GM23338 (cell line): Measurements from ENCODE around the gene C11orf98. TPM values are rescaled to one million over a fixed set of nuclear protein-coding genes. Genes with fewer than 3 reads are reported as not detected.
A peak's percentile ranks its signal among the peaks of the same experiment; 100 is the strongest.

Source experiments
- ATAC-seq: fragments of 200-7000 bp; cut with Tn5 transposase; 3 replicates; pipeline ENCODE4 v1.9.1; 2020
- DNase-seq: peaks from one replicate; pipeline ENCODE4 v3.0.0-alpha.2; 2015; ENCODE audit warnings: low spot score
- H2AFZ ChIP-seq: fragments of 200-600 bp; sonication (generic); 2 replicates; pipeline ENCODE4 v1.8.0; 2016; ENCODE audit warnings: antibody characterized with exemption, mild to moderate bottlenecking, moderate library complexity
- H3F3A ChIP-seq: fragments of 200-600 bp; sonication (generic); replicated peaks from 2 replicates; pipeline ENCODE4 v1.8.0; 2017; ENCODE audit warnings: antibody characterized with exemption, mixed run types, low read depth
- H3K27ac ChIP-seq: fragments of 200-600 bp; sonication (generic); 2 replicates; pipeline ENCODE4 v1.6.1; 2016; ENCODE audit warnings: low read depth
- H3K27me3 ChIP-seq: fragments of 200-600 bp; sonication (generic); 2 replicates; pipeline ENCODE4 v1.8.0; 2016; ENCODE audit warnings: mild to moderate bottlenecking, mixed run types, moderate library complexity; ENCODE audit not compliant: insufficient read depth
- H3K36me3 ChIP-seq: fragments of 200-600 bp; sonication (generic); 2 replicates; pipeline ENCODE4 v1.8.0; 2016; ENCODE audit warnings: mild to moderate bottlenecking; ENCODE audit not compliant: insufficient read depth
- H3K4me1 ChIP-seq: fragments of 200-600 bp; sonication (generic); 2 replicates; pipeline ENCODE4 v1.8.0; 2016; ENCODE audit warnings: mild to moderate bottlenecking, moderate library complexity; ENCODE audit not compliant: insufficient read depth
- H3K4me2 ChIP-seq: fragments of 200-600 bp; sonication (generic); 2 replicates; pipeline ENCODE4 v1.7.1; 2017; ENCODE audit warnings: mixed run types
- H3K4me3 ChIP-seq: fragments of 200-600 bp; sonication (generic); 2 replicates; pipeline ENCODE4 v1.6.1; 2016; ENCODE audit warnings: mixed run types
- H3K79me2 ChIP-seq: fragments of 200-600 bp; sonication (generic); replicated peaks from 2 replicates; pipeline ENCODE4 v1.8.0; 2017; ENCODE audit warnings: mild to moderate bottlenecking; ENCODE audit not compliant: insufficient read depth
- H3K9me2 ChIP-seq: fragments of 200-600 bp; sonication (generic); 2 replicates; pipeline ENCODE4 v1.8.0; 2017; ENCODE audit not compliant: insufficient read depth
- H4K20me1 ChIP-seq: fragments of 200-600 bp; sonication (generic); replicated peaks from 2 replicates; pipeline ENCODE4 v1.8.0; 2017; ENCODE audit warnings: mild to moderate bottlenecking; ENCODE audit not compliant: insufficient read depth
- H3K27ac Mint-ChIP-seq: 2 replicates; pipeline ENCODE4 v1.8.0; 2020; ENCODE audit warnings: inconsistent platforms, mild to moderate bottlenecking, moderate library complexity, mixed read lengths
- H3K27me3 Mint-ChIP-seq: 3 replicates; pipeline ENCODE4 v1.8.0; 2022; ENCODE audit warnings: low read depth, mild to moderate bottlenecking, moderate library complexity, mixed read lengths, inconsistent platforms; ENCODE audit not compliant: insufficient read depth, poor library complexity
- H3K36me3 Mint-ChIP-seq: 3 replicates; pipeline ENCODE4 v1.8.0; 2021; ENCODE audit warnings: low read depth, mild to moderate bottlenecking, inconsistent platforms, moderate library complexity, mixed read lengths
- H3K4me1 Mint-ChIP-seq: 3 replicates; pipeline ENCODE4 v1.8.0; 2020; ENCODE audit warnings: mild to moderate bottlenecking, inconsistent platforms, mixed read lengths
- H3K4me3 Mint-ChIP-seq: 3 replicates; pipeline ENCODE4 v1.8.0; 2021; ENCODE audit warnings: moderate library complexity, mild to moderate bottlenecking, inconsistent platforms, mixed read lengths
- H3K9me3 Mint-ChIP-seq: 3 replicates; pipeline ENCODE4 v1.8.0; 2020; ENCODE audit warnings: moderate library complexity, mild to moderate bottlenecking, inconsistent platforms, mixed read lengths
- CREB1 ChIP-seq: fragments of 250-450 bp; sonication (Bioruptor Pico); IDR thresholded peaks from 2 replicates; pipeline ENCODE4 v1.5.0; 2020; ENCODE audit warnings: low read depth, mild to moderate bottlenecking, moderate library complexity
- EZH2 ChIP-seq: fragments of 200-600 bp; sonication (generic); IDR thresholded peaks from one replicate; pipeline ENCODE4 v1.8.0; 2017; ENCODE audit warnings: antibody characterized with exemption, mild to moderate bottlenecking, low read depth; ENCODE audit not compliant: unreplicated experiment
- JUNB ChIP-seq: IDR thresholded peaks from one replicate; pipeline ENCODE4 v1.6.1; 2016; ENCODE audit warnings: antibody characterized with exemption; ENCODE audit not compliant: unreplicated experiment
- REST ChIP-seq: IDR thresholded peaks from one replicate; pipeline ENCODE4 v1.6.1; 2018; ENCODE audit warnings: antibody characterized with exemption; ENCODE audit not compliant: unreplicated experiment
- STAT1 ChIP-seq: IDR thresholded peaks from one replicate; pipeline ENCODE4 v1.6.1; 2016; ENCODE audit warnings: antibody characterized with exemption; ENCODE audit not compliant: unreplicated experiment
- ZNF331 ChIP-seq: fragments of 250-450 bp; sonication (Bioruptor Pico); IDR thresholded peaks from 2 replicates; pipeline ENCODE4 v1.5.0; 2020; ENCODE audit warnings: low read depth, mild to moderate bottlenecking, moderate library complexity
- ZNF462 ChIP-seq: fragments of 250-450 bp; sonication (Bioruptor Pico); IDR thresholded peaks from 2 replicates; pipeline ENCODE4 v1.5.0; 2020; ENCODE audit warnings: mild to moderate bottlenecking, moderate library complexity
- polyA plus RNA-seq: library from polyadenylated mRNA; unstranded; fragments of >200 nt; fragmentation: Nextera tagmentation; extraction: Ambion mirVana; gene quantifications from 2 replicates; pipeline ENCODE4 v1.2.1, GENCODE V29; 2016
- total RNA-seq: library from RNA; depleted of rRNA; stranded (reverse); fragments of >200 nt; shearing (Covaris generic); gene quantifications from 2 replicates; pipeline ENCODE4 v1.2.3, GENCODE V29; 2014
- TF ChIP-seq, protein P1 (sequence below), 2 experiments: fragments of 200-600 bp in 1 of 2; sonication (generic) in 1 of 2; conservative IDR thresholded peaks; 2 replicates each; pipeline versions ENCODE4 v1.5.1 to v1.6.1; 2016 to 2017; ENCODE audit warnings: antibody characterized with exemption in 2 of 2, low read depth in 2 of 2, mild to moderate bottlenecking in 2 of 2, moderate library complexity in 1 of 2

Gene C11orf98
- total and polyA plus RNA-seq, 2 experiments from 2014 or later: 132 to 479 TPM

GRCh38 chr11:62615521-62615920, 49.5 kb downstream of the C11orf98 start:
- Histone ChIP-seq H2AFZ (no peak overlapping the region), H3K4me3 (no peak overlapping the region), H3K9me2 (no peaks in the 10 kb centered on the region), H3K79me2 (0 out of 2 replicates have a peak, but pooled peaks cover 4% of the 10 kb centered on the region), H4K20me1 (no peaks in the 10 kb centered on the region), H3K4me2 (no peak overlapping the region), H3F3A (peaks cover 20% of the 10 kb centered on the region; the same call in 1 of the 2 replicates), H3K4me1 (peaks cover 12% of the 10 kb centered on the region; the same call in 1 of the 2 replicates), H3K36me3 (no peaks in the 10 kb centered on the region), H3K27ac (no peak overlapping the region), H3K27me3 (peaks cover 11% of the 10 kb centered on the region; the same call in 1 of the 2 replicates)
- no peak for TF ChIP-seq STAT1
- no peak for TF ChIP-seq CREB1 (CRISPR knock-in tag)
- TF ChIP-seq REST: no peak
- Mint-ChIP-seq H3K4me3 (no peak overlapping the region), H3K9me3 (peaks cover 4% of the 10 kb centered on the region; the same call in 2 of the 3 replicates), H3K36me3 (peaks cover 14% of the 10 kb centered on the region), H3K27me3 (peaks cover 17% of the 10 kb centered on the region), H3K27ac (no peak overlapping the region), H3K4me1 (peaks cover 30% of the 10 kb centered on the region)
- ATAC-seq: no peak
- no peak for DNase-seq

GRCh38 chr11:62614275-62614674, 50.7 kb downstream of the C11orf98 start:
- Mint-ChIP-seq H3K27me3 (peaks cover 25% of the 10 kb centered on the region), H3K4me1 (peaks cover 32% of the 10 kb centered on the region), H3K9me3 (peaks cover 4% of the 10 kb centered on the region; the same call in 2 of the 3 replicates), H3K27ac (peak overlapping the region; percentile 81), H3K36me3 (peaks cover 16% of the 10 kb centered on the region), H3K4me3 (no peak overlapping the region; the same call in 2 of the 3 replicates)
- Histone ChIP-seq H3K27me3 (peaks cover 11% of the 10 kb centered on the region; the same call in 1 of the 2 replicates), H3K4me3 (no peak overlapping the region), H2AFZ (no peak overlapping the region), H3F3A (peaks cover 16% of the 10 kb centered on the region; the same call in 1 of the 2 replicates), H4K20me1 (no peaks in the 10 kb centered on the region), H3K36me3 (no peaks in the 10 kb centered on the region), H3K27ac (no peak overlapping the region; the same call in 1 of the 2 replicates), H3K4me1 (peaks cover 8% of the 10 kb centered on the region; the same call in 1 of the 2 replicates), H3K9me2 (no peaks in the 10 kb centered on the region), H3K79me2 (no peaks in the 10 kb centered on the region), H3K4me2 (no peak overlapping the region)
- DNase-seq: no peak
- no peak for ATAC-seq
- TF ChIP-seq JUNB (no peak), ZNF331 (CRISPR knock-in tag) (no peak), EZH2 (no peak), ZNF462 (CRISPR knock-in tag) (no peak)
- TF ChIP-seq, protein P1, sequence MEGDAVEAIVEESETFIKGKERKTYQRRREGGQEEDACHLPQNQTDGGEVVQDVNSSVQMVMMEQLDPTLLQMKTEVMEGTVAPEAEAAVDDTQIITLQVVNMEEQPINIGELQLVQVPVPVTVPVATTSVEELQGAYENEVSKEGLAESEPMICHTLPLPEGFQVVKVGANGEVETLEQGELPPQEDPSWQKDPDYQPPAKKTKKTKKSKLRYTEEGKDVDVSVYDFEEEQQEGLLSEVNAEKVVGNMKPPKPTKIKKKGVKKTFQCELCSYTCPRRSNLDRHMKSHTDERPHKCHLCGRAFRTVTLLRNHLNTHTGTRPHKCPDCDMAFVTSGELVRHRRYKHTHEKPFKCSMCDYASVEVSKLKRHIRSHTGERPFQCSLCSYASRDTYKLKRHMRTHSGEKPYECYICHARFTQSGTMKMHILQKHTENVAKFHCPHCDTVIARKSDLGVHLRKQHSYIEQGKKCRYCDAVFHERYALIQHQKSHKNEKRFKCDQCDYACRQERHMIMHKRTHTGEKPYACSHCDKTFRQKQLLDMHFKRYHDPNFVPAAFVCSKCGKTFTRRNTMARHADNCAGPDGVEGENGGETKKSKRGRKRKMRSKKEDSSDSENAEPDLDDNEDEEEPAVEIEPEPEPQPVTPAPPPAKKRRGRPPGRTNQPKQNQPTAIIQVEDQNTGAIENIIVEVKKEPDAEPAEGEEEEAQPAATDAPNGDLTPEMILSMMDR (conservative IDR thresholded peaks at IDR 0.05; ENCODE audit: low read depth in 2 of 2): no peak
